Keratinocyte (primary cell): ENCODE data around the gene CALHM5. TPM values are rescaled to one million over a fixed set of nuclear protein-coding genes. Genes with fewer than 3 reads are reported as not detected.
A peak's percentile ranks its signal among the peaks of the same experiment; 100 is the strongest.

ENCODE experiments used
- DNase-seq: peaks from one replicate; pipeline ENCODE4 v3.0.0-alpha.2; 2011; ENCODE audit warnings: low read depth, missing footprints, low spot score
- FAIRE-seq: peaks from 2 replicates; lab custom pipeline; 2011; peaks lifted over from hg19 to GRCh38; lab: Jason Lieb, UNC
- H2AFZ ChIP-seq: 2 replicates; pipeline ENCODE4 v1.6.0; 2012; ENCODE audit warnings: low read length, control low read depth, inconsistent platforms; ENCODE audit not compliant: control insufficient read depth
- H3K27ac ChIP-seq: 2 replicates; pipeline ENCODE4 v1.5.1; 2011; ENCODE audit warnings: low read length; ENCODE audit not compliant: control insufficient read depth, insufficient read depth
- H3K27me3 ChIP-seq: 3 replicates; pipeline ENCODE4 v1.6.0; 2011; ENCODE audit warnings: low read length; ENCODE audit not compliant: control insufficient read depth, insufficient read depth; ENCODE audit errors: extremely low read depth
- H3K36me3 ChIP-seq, 2 experiments: 2 replicates in 1 of 2; 3 replicates in 1 of 2; pipeline ENCODE4 v1.5.1; 2011; ENCODE audit warnings: low read length in 2 of 2, mild to moderate bottlenecking in 1 of 2; ENCODE audit not compliant: control insufficient read depth in 2 of 2, insufficient read depth in 2 of 2; ENCODE audit errors: extremely low read depth in 1 of 2
- H3K4me1 ChIP-seq: 3 replicates; pipeline ENCODE4 v1.5.1; 2011; ENCODE audit warnings: low read length; ENCODE audit not compliant: control insufficient read depth, insufficient read depth; ENCODE audit errors: extremely low read depth
- H3K4me2 ChIP-seq: 3 replicates; pipeline ENCODE4 v1.6.0; 2011; ENCODE audit warnings: low read depth, low read length; ENCODE audit not compliant: control insufficient read depth, insufficient read depth; ENCODE audit errors: extremely low read depth
- H3K4me3 ChIP-seq, 3 experiments: fragments of 200-600 bp in 1 of 3; sonication (generic) in 1 of 3; 2 replicates in 2 of 3; 3 replicates in 1 of 3; pipeline ENCODE4 v1.5.1; 2011 to 2016; ENCODE audit warnings: low read length in 3 of 3, mild to moderate bottlenecking in 3 of 3, control low read depth in 2 of 3, inconsistent platforms in 1 of 3, low read depth in 1 of 3, mixed read lengths in 1 of 3, mixed run types in 1 of 3, moderate library complexity in 1 of 3; ENCODE audit not compliant: control insufficient read depth in 2 of 3, insufficient read depth in 2 of 3; ENCODE audit errors: extremely low read depth in 1 of 3
- H3K79me2 ChIP-seq: 2 replicates; pipeline ENCODE4 v1.6.0; 2012; ENCODE audit warnings: low read length; ENCODE audit not compliant: control insufficient read depth, insufficient read depth
- H3K9ac ChIP-seq: 3 replicates; pipeline ENCODE4 v1.6.0; 2011; ENCODE audit warnings: low read length; ENCODE audit not compliant: control insufficient read depth, insufficient read depth; ENCODE audit errors: extremely low read depth
- H3K9me1 ChIP-seq: 3 replicates; pipeline ENCODE4 v1.6.0; 2011; ENCODE audit warnings: low read length; ENCODE audit not compliant: control insufficient read depth, insufficient read depth; ENCODE audit errors: extremely low read depth
- H3K9me3 ChIP-seq: 2 replicates; pipeline ENCODE4 v1.5.1; 2012; ENCODE audit warnings: low read depth, low read length; ENCODE audit not compliant: control insufficient read depth
- H4K20me1 ChIP-seq: 3 replicates; pipeline ENCODE4 v1.6.0; 2011; ENCODE audit warnings: low read length; ENCODE audit not compliant: control insufficient read depth, insufficient read depth; ENCODE audit errors: extremely low read depth
- EZH2 ChIP-seq: IDR thresholded peaks from one replicate; pipeline ENCODE4 v1.6.1; 2012; ENCODE audit warnings: inconsistent platforms, mild to moderate bottlenecking, low read length, moderate library complexity
- dilution Hi-C: fragments of 300-500 bp; cut with MboI; formaldehyde crosslinking; loops from one replicate; pipeline ENCODE4 v1.7.0; 2020; ENCODE audit warnings: low sequenced_read_pairs; ENCODE audit not compliant: extremely low pct_ligation_motif_present
- polyA plus RNA-seq, 5 experiments: library from polyadenylated mRNA; depleted of rRNA in 3 of 5; stranded (reverse) in 3 of 5; stranded (forward) in 1 of 5; unstranded in 1 of 5; fragments of >200 nt; gene quantifications; 1 replicate in 1 of 5; 2 replicates in 3 of 5; 3 replicates in 1 of 5; pipeline versions ENCODE4 v1.2.1 to v1.2.3, GENCODE V29; 2011 to 2012; ENCODE audit warnings: missing spikeins in 2 of 5, low read depth in 1 of 5, low replicate concordance in 1 of 5
- TF ChIP-seq, protein P1 (sequence below), 3 experiments: IDR thresholded peaks in 1 of 3; conservative IDR thresholded peaks in 1 of 3; optimal IDR thresholded peaks in 1 of 3; 2 replicates in 2 of 3; 3 replicates in 1 of 3; pipeline versions ENCODE3 to v1.5.1; 2011; ENCODE audit warnings: low read length in 3 of 3, mild to moderate bottlenecking in 3 of 3, moderate library complexity in 2 of 3, control low read depth in 1 of 3, inconsistent platforms in 1 of 3; ENCODE audit not compliant: insufficient read depth in 2 of 3; ENCODE audit errors: extremely low read depth in 1 of 3

The CALHM5 gene
- polyA plus RNA-seq, 1 donor (not counting 4 experiments of a cell fraction or from before 2014, with no cell fraction given), result 0.80 TPM

GRCh38 chr6:116497113-116497676 lies 14.2 kb upstream of the CALHM5 start:
- Histone ChIP-seq H3K36me3 (no peaks in the 10 kb centered on the region), H3K79me2 (no peaks in the 10 kb centered on the region), H3K9me3 (no peaks in the 10 kb centered on the region), H3K27me3 (no peaks in the 10 kb centered on the region), H3K9ac (no peak overlapping the region), H3K4me2 (no peak overlapping the region), H4K20me1 (no peaks in the 10 kb centered on the region), H3K4me1 (peaks cover 4% of the 10 kb centered on the region), H3K27ac (no peak overlapping the region), H3K4me3 (no peak overlapping the region), H2AFZ (no peak overlapping the region), H3K9me1 (no peaks in the 10 kb centered on the region)
- TF ChIP-seq EZH2, result no peak
- TF ChIP-seq, protein P1, sequence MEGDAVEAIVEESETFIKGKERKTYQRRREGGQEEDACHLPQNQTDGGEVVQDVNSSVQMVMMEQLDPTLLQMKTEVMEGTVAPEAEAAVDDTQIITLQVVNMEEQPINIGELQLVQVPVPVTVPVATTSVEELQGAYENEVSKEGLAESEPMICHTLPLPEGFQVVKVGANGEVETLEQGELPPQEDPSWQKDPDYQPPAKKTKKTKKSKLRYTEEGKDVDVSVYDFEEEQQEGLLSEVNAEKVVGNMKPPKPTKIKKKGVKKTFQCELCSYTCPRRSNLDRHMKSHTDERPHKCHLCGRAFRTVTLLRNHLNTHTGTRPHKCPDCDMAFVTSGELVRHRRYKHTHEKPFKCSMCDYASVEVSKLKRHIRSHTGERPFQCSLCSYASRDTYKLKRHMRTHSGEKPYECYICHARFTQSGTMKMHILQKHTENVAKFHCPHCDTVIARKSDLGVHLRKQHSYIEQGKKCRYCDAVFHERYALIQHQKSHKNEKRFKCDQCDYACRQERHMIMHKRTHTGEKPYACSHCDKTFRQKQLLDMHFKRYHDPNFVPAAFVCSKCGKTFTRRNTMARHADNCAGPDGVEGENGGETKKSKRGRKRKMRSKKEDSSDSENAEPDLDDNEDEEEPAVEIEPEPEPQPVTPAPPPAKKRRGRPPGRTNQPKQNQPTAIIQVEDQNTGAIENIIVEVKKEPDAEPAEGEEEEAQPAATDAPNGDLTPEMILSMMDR (optimal IDR thresholded peaks at IDR 0.05 in 1 of 3, IDR thresholded peaks at IDR 0.05 in 1 of 3, conservative IDR thresholded peaks at IDR 0.05 in 1 of 3; ENCODE audit: extremely low read depth in 1 of 3, insufficient read depth in 2 of 3, low read length in 3 of 3), result no peak
- dilution Hi-C loops, result no loop called here
- no peak for FAIRE-seq
- no peak for DNase-seq

GRCh38 chr6:116500969-116501433 lies 10.4 kb upstream of the CALHM5 start:
- Histone ChIP-seq H3K27me3 (no peaks in the 10 kb centered on the region), H3K79me2 (no peaks in the 10 kb centered on the region), H2AFZ (peak overlapping the region; percentile 61), H3K4me2 (peak overlapping the region; percentile 60), H4K20me1 (no peaks in the 10 kb centered on the region), H3K4me1 (peaks cover 4% of the 10 kb centered on the region), H3K27ac (no peak overlapping the region), H3K9me1 (no peaks in the 10 kb centered on the region), H3K4me3 (peak overlapping the region in 1 of 3 experiments; percentile 32), H3K9ac (no peak overlapping the region), H3K9me3 (no peaks in the 10 kb centered on the region), H3K36me3 (no peaks in the 10 kb centered on the region)
- dilution Hi-C loops, result no loop called here
- DNase-seq (peak; percentile 1), FAIRE-seq (peak; percentile 23)
- TF ChIP-seq EZH2, result no peak
- TF ChIP-seq, protein P1 (optimal IDR thresholded peaks at IDR 0.05 in 1 of 3, IDR thresholded peaks at IDR 0.05 in 1 of 3, conservative IDR thresholded peaks at IDR 0.05 in 1 of 3; ENCODE audit: extremely low read depth in 1 of 3, insufficient read depth in 2 of 3, low read length in 3 of 3), result no peak
